DMS53 treated with DMSO at 0.1 percent for 48 hours (cell line): ENCODE measurements around the gene C11orf86.

Source experiments
- DNase-seq: peaks from one replicate; lab custom pipeline; 2025; ENCODE audit not compliant: unreplicated experiment; lab: John Stamatoyannopoulos, UW

Gene C11orf86

GRCh38 chr11:67023957-67024353 lies 48.9 kb downstream of the C11orf86 start:
- DNase-seq, result no peak

- DNase-seq, result no peak
Measured at GRCh38 chr11:67024410-67024809, 49.3 kb downstream of the C11orf86 start.

- no peak for DNase-seq
Measured at GRCh38 chr11:67024966-67025365, 49.9 kb downstream of the C11orf86 start.

- DNase-seq, result no peak
Measured at GRCh38 chr11:67025750-67026149, 50.6 kb downstream of the C11orf86 start.
